ENCODE results near the gene FCRL6. TPM values are rescaled to one million over a fixed set of nuclear protein-coding genes. Genes with fewer than 3 reads are reported as not detected.

The FCRL6 gene
- total and polyA plus RNA-seq, 2 donors from 2014 or later, result 0.45 to 1.4 TPM

- Histone ChIP-seq H3K36me3 (ENCODE audit: control insufficient read depth in 2 of 3, insufficient read depth in 3 of 3, low read length in 3 of 3) (no peaks in the 10 kb centered on the region), H3K27me3 (ENCODE audit: control insufficient read depth, insufficient read depth, low read length) (no peaks in the 10 kb centered on the region), H3K9ac (ENCODE audit: low read length in 3 of 3) (peak overlapping the region in 1 of 3 donors; percentile 55), H3K4me1 (ENCODE audit: control insufficient read depth in 2 of 3, insufficient read depth in 2 of 3, low read depth in 1 of 3, low read length in 3 of 3) (peaks cover 0 to 7% (median 0%) of the 10 kb centered on the region in 3 donors), H3K27ac (ENCODE audit: low read depth in 2 of 2, low read length in 2 of 2) (peak overlapping the region in 1 of 2 donors; percentile 82), H3K9me3 (ENCODE audit: control insufficient read depth in 2 of 3, insufficient read depth in 1 of 3, low read length in 3 of 3) (no peaks in the 10 kb centered on the region), H3K4me3 (ENCODE audit: low read length in 3 of 3) (peak overlapping the region in 2 of 3 donors; percentile 74 to 85)
- DNase-seq (peak in 1 of 5 donors; percentile 82), FAIRE-seq (no peak)
- intact Hi-C loops (cut with DNase I), result no loop called here
- TF ChIP-seq, protein P1, sequence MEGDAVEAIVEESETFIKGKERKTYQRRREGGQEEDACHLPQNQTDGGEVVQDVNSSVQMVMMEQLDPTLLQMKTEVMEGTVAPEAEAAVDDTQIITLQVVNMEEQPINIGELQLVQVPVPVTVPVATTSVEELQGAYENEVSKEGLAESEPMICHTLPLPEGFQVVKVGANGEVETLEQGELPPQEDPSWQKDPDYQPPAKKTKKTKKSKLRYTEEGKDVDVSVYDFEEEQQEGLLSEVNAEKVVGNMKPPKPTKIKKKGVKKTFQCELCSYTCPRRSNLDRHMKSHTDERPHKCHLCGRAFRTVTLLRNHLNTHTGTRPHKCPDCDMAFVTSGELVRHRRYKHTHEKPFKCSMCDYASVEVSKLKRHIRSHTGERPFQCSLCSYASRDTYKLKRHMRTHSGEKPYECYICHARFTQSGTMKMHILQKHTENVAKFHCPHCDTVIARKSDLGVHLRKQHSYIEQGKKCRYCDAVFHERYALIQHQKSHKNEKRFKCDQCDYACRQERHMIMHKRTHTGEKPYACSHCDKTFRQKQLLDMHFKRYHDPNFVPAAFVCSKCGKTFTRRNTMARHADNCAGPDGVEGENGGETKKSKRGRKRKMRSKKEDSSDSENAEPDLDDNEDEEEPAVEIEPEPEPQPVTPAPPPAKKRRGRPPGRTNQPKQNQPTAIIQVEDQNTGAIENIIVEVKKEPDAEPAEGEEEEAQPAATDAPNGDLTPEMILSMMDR (IDR thresholded peaks at IDR 0.05; ENCODE audit: borderline replicate concordance, extremely low read depth, insufficient read depth), result no peak
Observed at GRCh38 chr1:159781992-159782391, 20.2 kb upstream of the FCRL6 start.

DNA sequence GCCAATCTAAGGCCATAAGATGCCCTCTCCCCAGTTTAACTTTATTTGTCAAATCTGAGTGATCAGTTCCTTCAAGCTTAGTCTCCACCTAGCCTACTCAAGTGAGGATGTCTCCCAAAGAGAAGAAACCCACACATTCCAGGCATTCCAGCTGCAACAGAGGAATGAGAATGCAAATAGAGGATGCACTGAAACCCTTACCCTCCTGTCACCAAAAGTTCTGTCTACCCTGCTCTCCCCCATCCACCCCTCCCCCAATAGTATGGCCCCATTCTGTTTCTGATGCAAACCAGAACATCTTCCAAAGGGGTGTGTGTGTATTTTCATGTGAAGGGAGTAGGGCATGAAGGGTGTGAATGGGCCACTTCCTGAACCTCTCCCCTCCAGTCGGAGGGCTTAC is 18.4 kb upstream of the FCRL6 start:
- H3K9me3 ChIP-seq (ENCODE audit: control insufficient read depth in 2 of 3, insufficient read depth in 1 of 3, low read length in 3 of 3), result no peaks in the 10 kb centered on the region
- no peak overlapping the region for H3K4me3 ChIP-seq (ENCODE audit: low read length in 3 of 3)
- intact Hi-C loops (cut with DNase I), result no loop called here
- peaks cover 0 to 7% (median 0%) of the 10 kb centered on the region in 3 donors for H3K4me1 ChIP-seq (ENCODE audit: control insufficient read depth in 2 of 3, insufficient read depth in 2 of 3, low read depth in 1 of 3, low read length in 3 of 3)
- H3K27me3 ChIP-seq (ENCODE audit: control insufficient read depth, insufficient read depth, low read length), result no peaks in the 10 kb centered on the region
- no peak for FAIRE-seq
- TF ChIP-seq, protein P1 (IDR thresholded peaks at IDR 0.05; ENCODE audit: borderline replicate concordance, extremely low read depth, insufficient read depth), result no peak
- H3K27ac ChIP-seq (ENCODE audit: low read depth in 2 of 2, low read length in 2 of 2), result no peak overlapping the region
- no peak overlapping the region for H3K9ac ChIP-seq (ENCODE audit: low read length in 3 of 3)
- no peak for DNase-seq
- H3K36me3 ChIP-seq (ENCODE audit: control insufficient read depth in 2 of 3, insufficient read depth in 3 of 3, low read length in 3 of 3), result no peaks in the 10 kb centered on the region

GRCh38 chr1:159786465-159786864 is 15.7 kb upstream of the FCRL6 start:
- TF ChIP-seq, protein P1 (IDR thresholded peaks at IDR 0.05; ENCODE audit: borderline replicate concordance, extremely low read depth, insufficient read depth), result no peak
- Histone ChIP-seq H3K9ac (ENCODE audit: low read length in 3 of 3) (no peak overlapping the region), H3K36me3 (ENCODE audit: control insufficient read depth in 2 of 3, insufficient read depth in 3 of 3, low read length in 3 of 3) (no peaks in the 10 kb centered on the region), H3K27ac (ENCODE audit: low read depth in 2 of 2, low read length in 2 of 2) (no peak overlapping the region), H3K4me3 (ENCODE audit: low read length in 3 of 3) (no peak overlapping the region), H3K9me3 (ENCODE audit: control insufficient read depth in 2 of 3, insufficient read depth in 1 of 3, low read length in 3 of 3) (no peaks in the 10 kb centered on the region), H3K27me3 (ENCODE audit: control insufficient read depth, insufficient read depth, low read length) (no peaks in the 10 kb centered on the region), H3K4me1 (ENCODE audit: control insufficient read depth in 2 of 3, insufficient read depth in 2 of 3, low read depth in 1 of 3, low read length in 3 of 3) (peaks cover 0 to 7% (median 0%) of the 10 kb centered on the region in 3 donors)
- no peak for FAIRE-seq
- intact Hi-C loops (cut with DNase I), result no loop called here
- DNase-seq, result no peak

GRCh38 chr1:159786966-159787365 is 15.2 kb upstream of the FCRL6 start:
- no peak overlapping the region for H3K9ac ChIP-seq (ENCODE audit: low read length in 3 of 3)
- intact Hi-C loops (cut with DNase I), result no loop called here
- H3K9me3 ChIP-seq (ENCODE audit: control insufficient read depth in 2 of 3, insufficient read depth in 1 of 3, low read length in 3 of 3), result no peaks in the 10 kb centered on the region
- no peaks in the 10 kb centered on the region for H3K27me3 ChIP-seq (ENCODE audit: control insufficient read depth, insufficient read depth, low read length)
- no peak overlapping the region for H3K27ac ChIP-seq (ENCODE audit: low read depth in 2 of 2, low read length in 2 of 2)
- no peak for FAIRE-seq
- no peak overlapping the region for H3K4me3 ChIP-seq (ENCODE audit: low read length in 3 of 3)
- no peak for DNase-seq
- TF ChIP-seq, protein P1 (IDR thresholded peaks at IDR 0.05; ENCODE audit: borderline replicate concordance, extremely low read depth, insufficient read depth), result no peak
- H3K4me1 ChIP-seq (ENCODE audit: control insufficient read depth in 2 of 3, insufficient read depth in 2 of 3, low read depth in 1 of 3, low read length in 3 of 3), result peaks cover 0 to 3% (median 0%) of the 10 kb centered on the region in 3 donors
- no peaks in the 10 kb centered on the region for H3K36me3 ChIP-seq (ENCODE audit: control insufficient read depth in 2 of 3, insufficient read depth in 3 of 3, low read length in 3 of 3)
